C4-2B (cell line): Measurements from ENCODE around the gene OSBPL2.

Experiments used
- CTCF ChIP-seq: fragments of 450-650 bp; conservative IDR thresholded peaks from 2 replicates; pipeline ENCODE4 v1.5.1; 2017; ENCODE audit warnings: mild to moderate bottlenecking
- ZFX ChIP-seq: fragments of 450-650 bp; IDR thresholded peaks from 2 replicates; pipeline ENCODE4 v1.6.1; 2017

DNA sequence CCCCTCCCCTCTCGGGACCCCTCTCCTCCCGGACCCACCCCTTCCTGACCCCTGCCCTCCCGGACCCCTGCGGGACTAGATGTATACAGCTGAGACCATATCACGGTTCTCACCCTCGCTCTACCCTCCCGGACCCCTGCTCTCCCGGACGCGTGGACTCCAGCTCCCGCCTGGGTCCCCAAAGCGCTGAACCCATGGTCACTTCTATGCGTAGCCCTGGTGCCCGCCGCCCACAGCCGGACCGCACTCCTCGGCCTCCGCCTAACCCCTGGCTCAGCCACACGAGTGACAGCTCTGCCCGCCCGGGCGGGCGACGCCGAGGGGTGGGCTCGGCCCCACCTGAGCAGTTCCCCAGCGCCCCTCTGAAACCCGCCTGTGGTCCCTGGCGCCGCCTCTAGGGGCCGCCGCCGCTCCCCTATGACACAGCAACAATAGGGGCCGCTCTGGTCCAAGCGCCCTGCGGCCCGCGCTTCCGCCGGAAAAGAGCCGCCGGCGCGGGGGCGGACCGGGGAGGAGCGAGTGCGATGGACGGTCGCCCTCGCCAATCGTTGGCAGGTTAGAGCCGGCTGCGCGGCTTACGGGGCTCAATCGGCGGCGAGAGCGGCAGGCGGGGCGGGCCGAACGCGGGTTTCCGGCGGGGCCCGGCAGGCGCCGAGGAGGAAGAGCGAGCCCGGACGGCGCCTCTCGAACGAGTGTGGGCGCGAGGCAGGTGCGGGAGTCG, 64.2 kb downstream of the OSBPL2 start, which contains the start of gene ADRM1:
- TF ChIP-seq CTCF (peak; percentile 93), ZFX (no peak)
